Measurements from ENCODE around the gene RND1.

Gene RND1

DNA sequence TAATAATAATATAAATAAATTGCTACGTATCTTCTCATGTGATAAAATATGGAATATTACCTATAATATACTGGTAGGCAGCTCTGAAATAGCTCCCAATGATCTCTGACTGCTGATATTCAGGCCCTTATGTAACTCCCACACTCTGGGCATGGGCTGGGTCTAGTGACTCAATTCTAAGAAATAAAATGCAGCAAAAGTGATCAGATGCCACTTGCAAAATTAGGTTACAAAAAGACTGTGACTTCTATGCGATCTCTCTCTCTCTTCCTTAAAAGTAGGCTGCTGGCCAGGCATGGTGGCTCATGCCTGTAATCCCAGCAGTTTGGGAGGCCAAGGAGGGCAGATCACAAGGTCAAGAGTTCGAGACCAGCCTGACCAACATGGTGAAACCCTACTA, 57.7 kb downstream of the RND1 start:
- DNase-seq (ENCODE audit: low spot score) = no peak
